Colonic mucosa (tissue), 4 donors: ENCODE results near the gene IL10RB. TPM values are rescaled to one million over a fixed set of nuclear protein-coding genes. Genes with fewer than 3 reads are reported as not detected.

Experiments
- DNase-seq: peaks from one replicate; pipeline ENCODE4 v3.0.0-alpha.2; 2020
- H3K27ac ChIP-seq: fragments of 200-600 bp; one replicate; pipeline ENCODE4 v1.8.0; 2021
- H3K27me3 ChIP-seq: fragments of 200-600 bp; one replicate; pipeline ENCODE4 v1.8.0; 2021
- H3K36me3 ChIP-seq: fragments of 200-600 bp; one replicate; pipeline ENCODE4 v1.8.0; 2021
- H3K4me1 ChIP-seq: fragments of 200-600 bp; one replicate; pipeline ENCODE4 v1.8.0; 2021; ENCODE audit warnings: mild to moderate bottlenecking
- H3K4me3 ChIP-seq: fragments of 200-600 bp; one replicate; pipeline ENCODE4 v1.8.0; 2021
- H3K9ac ChIP-seq, 2 donors: one replicate each; pipeline ENCODE4 v1.7.0; 2013; ENCODE audit warnings: control low read depth in 2 of 2, low read depth in 2 of 2, low read length in 2 of 2
- H3K9me3 ChIP-seq: fragments of 200-600 bp; one replicate; pipeline ENCODE4 v1.8.0; 2021
- CTCF ChIP-seq: fragments of 200-600 bp; IDR thresholded peaks from one replicate; pipeline ENCODE4 v1.8.0; 2022; ENCODE audit warnings: antibody characterized with exemption, mild to moderate bottlenecking
- intact Hi-C: fragments of 100-400 bp; cut with DNase I; formaldehyde crosslinking; loops from one replicate; pipeline ENCODE4 v1.14.1; 2022
- total RNA-seq, 2 donors: library from RNA; stranded (reverse); fragmentation: NEBNext Ultra II Directional in 1 of 2; extraction: Animal tissue kit (Norgen Biotek cat#: 25700) in 1 of 2; gene quantifications; one replicate each; pipeline ENCODE4 v1.2.1, GENCODE V29; 2021
- donor health status: healthy.
- donor health status: DM: no; HTN: no; CAD: no.
- donor health status: DM: no; HTN: no; CAD: no.

The IL10RB gene
- total RNA-seq, 2 donors from 2014 or later: 48.0 to 86.3 TPM

DNA sequence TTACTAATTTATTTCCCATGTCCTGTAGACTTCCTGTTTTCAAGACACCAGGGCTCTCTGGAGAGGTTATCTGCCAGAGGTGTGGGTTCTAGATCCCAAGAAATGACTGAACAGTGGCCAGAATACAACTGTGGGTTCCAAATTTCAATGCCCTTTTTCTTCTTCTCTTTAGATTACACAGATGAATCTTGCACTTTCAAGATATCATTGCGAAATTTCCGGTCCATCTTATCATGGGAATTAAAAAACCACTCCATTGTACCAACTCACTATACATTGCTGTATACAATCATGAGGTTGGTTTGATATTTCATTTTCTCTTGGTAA, 21.4 kb upstream of the IL10RB start:
- intact Hi-C loops: no loop called here
- no peak for DNase-seq
- Histone ChIP-seq H3K9me3 (no peaks in the 10 kb centered on the region), H3K36me3 (peaks cover 6% of the 10 kb centered on the region), H3K4me3 (no peak overlapping the region), H3K27me3 (no peaks in the 10 kb centered on the region), H3K4me1 (no peaks in the 10 kb centered on the region), H3K9ac (no peak overlapping the region), H3K27ac (no peak overlapping the region)
- TF ChIP-seq CTCF: no peak

GRCh38 chr21:33245289-33245918, 20.8 kb upstream of the IL10RB start:
- no peaks in the 10 kb centered on the region for H3K27me3 ChIP-seq
- no peak for DNase-seq
- no peak overlapping the region for H3K27ac ChIP-seq
- H3K9ac ChIP-seq: no peak overlapping the region
- intact Hi-C loops: no loop called here
- peaks cover 6% of the 10 kb centered on the region for H3K36me3 ChIP-seq
- no peaks in the 10 kb centered on the region for H3K4me1 ChIP-seq
- H3K9me3 ChIP-seq: no peaks in the 10 kb centered on the region
- TF ChIP-seq CTCF: no peak
- H3K4me3 ChIP-seq: no peak overlapping the region

GRCh38 chr21:33246506-33246905, 19.7 kb upstream of the IL10RB start:
- Histone ChIP-seq H3K36me3 (peaks cover 6% of the 10 kb centered on the region), H3K27ac (no peak overlapping the region), H3K9me3 (no peaks in the 10 kb centered on the region), H3K4me3 (no peak overlapping the region), H3K9ac (no peak overlapping the region), H3K4me1 (no peaks in the 10 kb centered on the region), H3K27me3 (no peaks in the 10 kb centered on the region)
- no peak for DNase-seq
- intact Hi-C loops: no loop called here
- TF ChIP-seq CTCF: no peak

GRCh38 chr21:33246963-33247362, 19.2 kb upstream of the IL10RB start:
- H3K36me3 ChIP-seq: peaks cover 6% of the 10 kb centered on the region
- H3K4me3 ChIP-seq: no peak overlapping the region
- TF ChIP-seq CTCF: no peak
- intact Hi-C loops: no loop called here
- H3K9ac ChIP-seq: no peak overlapping the region
- H3K4me1 ChIP-seq: no peaks in the 10 kb centered on the region
- no peak for DNase-seq
- H3K27me3 ChIP-seq: no peaks in the 10 kb centered on the region
- H3K27ac ChIP-seq: no peak overlapping the region
- no peaks in the 10 kb centered on the region for H3K9me3 ChIP-seq

DNA sequence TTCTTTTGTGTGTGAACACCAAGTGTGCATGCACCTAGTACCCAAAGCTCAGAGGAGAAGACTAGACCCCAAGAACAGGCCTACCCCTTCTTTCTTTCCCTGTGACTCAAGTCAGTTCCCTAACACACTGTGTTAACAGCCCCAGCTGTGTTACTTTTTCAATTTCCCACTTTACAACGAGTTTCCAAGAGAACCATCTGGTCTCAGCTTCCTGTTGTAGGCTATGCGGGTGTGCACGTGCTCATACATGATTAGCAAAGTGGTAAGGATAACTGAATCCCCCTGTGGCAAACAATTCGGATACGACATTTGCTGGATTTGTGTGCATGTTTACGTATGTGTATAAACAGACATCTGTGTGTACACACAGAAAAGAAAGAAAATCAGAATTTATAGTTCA, 18.6 kb upstream of the IL10RB start:
- no peaks in the 10 kb centered on the region for H3K27me3 ChIP-seq
- intact Hi-C loops: no loop called here
- H3K4me1 ChIP-seq: no peaks in the 10 kb centered on the region
- no peak overlapping the region for H3K27ac ChIP-seq
- peaks cover 6% of the 10 kb centered on the region for H3K36me3 ChIP-seq
- no peak overlapping the region for H3K4me3 ChIP-seq
- no peak overlapping the region for H3K9ac ChIP-seq
- no peak for TF ChIP-seq CTCF
- no peaks in the 10 kb centered on the region for H3K9me3 ChIP-seq
- no peak for DNase-seq
